ENCODE measurements around the gene POU2F1.

Gene POU2F1

GRCh38 chr1:167272369-167272957 lies 51.8 kb downstream of the POU2F1 start:
- DNase-seq (ENCODE audit: low spot score): no peak

- no peak for DNase-seq (ENCODE audit: low spot score)
These were observed 52.5 kb downstream of the POU2F1 start for GRCh38 chr1:167273027-167273800.

- no peak for DNase-seq (ENCODE audit: low spot score)
These were observed 53.4 kb downstream of the POU2F1 start for GRCh38 chr1:167274061-167274460.

GRCh38 chr1:167276969-167277368 lies 56.3 kb downstream of the POU2F1 start:
- DNase-seq (ENCODE audit: low spot score): no peak

GRCh38 chr1:167278497-167278896 lies 57.8 kb downstream of the POU2F1 start:
- no peak for DNase-seq (ENCODE audit: low spot score)

- no peak for DNase-seq (ENCODE audit: low spot score)
These were observed 60.2 kb downstream of the POU2F1 start for GRCh38 chr1:167280912-167281311.

GRCh38 chr1:167288390-167289074 lies 67.8 kb downstream of the POU2F1 start:
- no peak for DNase-seq (ENCODE audit: low spot score)

- DNase-seq (ENCODE audit: low spot score): no peak
These were observed 68.4 kb downstream of the POU2F1 start for GRCh38 chr1:167289075-167289442.

GRCh38 chr1:167289966-167290365 lies 69.3 kb downstream of the POU2F1 start:
- no peak for DNase-seq (ENCODE audit: low spot score)

GRCh38 chr1:167291539-167292185 lies 71.0 kb downstream of the POU2F1 start:
- DNase-seq (ENCODE audit: low spot score): no peak

GRCh38 chr1:167292216-167292615 lies 71.5 kb downstream of the POU2F1 start:
- DNase-seq (ENCODE audit: low spot score): no peak

- no peak for DNase-seq (ENCODE audit: low spot score)
These were observed 72.4 kb downstream of the POU2F1 start for GRCh38 chr1:167293057-167293456.

GRCh38 chr1:167294528-167294927 lies 73.8 kb downstream of the POU2F1 start:
- DNase-seq (ENCODE audit: low spot score): no peak

GRCh38 chr1:167297222-167298214 lies 76.8 kb downstream of the POU2F1 start:
- no peak for DNase-seq (ENCODE audit: low spot score)

- DNase-seq (ENCODE audit: low spot score): no peak
These were observed 77.6 kb downstream of the POU2F1 start for GRCh38 chr1:167298325-167298724.

- no peak for DNase-seq (ENCODE audit: low spot score)
These were observed 80.7 kb downstream of the POU2F1 start for GRCh38 chr1:167301355-167301754.

- DNase-seq (ENCODE audit: low spot score): no peak
These were observed 83.5 kb downstream of the POU2F1 start for GRCh38 chr1:167304165-167304564.

GRCh38 chr1:167305059-167305705 lies 84.5 kb downstream of the POU2F1 start:
- no peak for DNase-seq (ENCODE audit: low spot score)

- DNase-seq (ENCODE audit: low spot score): no peak
These were observed 85.1 kb downstream of the POU2F1 start for GRCh38 chr1:167305706-167306277.

- no peak for DNase-seq (ENCODE audit: low spot score)
These were observed 90.0 kb downstream of the POU2F1 start for GRCh38 chr1:167310732-167311131.

- no peak for DNase-seq (ENCODE audit: low spot score)
These were observed 92.2 kb downstream of the POU2F1 start for GRCh38 chr1:167312871-167313270.
